Hematopoietic multipotent progenitor cell treated with erythropoietin and hydrocortisone succinate and interleukin-3 and kit ligand, for 8 days (in vitro differentiated cells): ENCODE measurements around the gene CYP26B1.
"Not testable (repeated sequence)": the region's sequence is repeated elsewhere in the genome, so short reads cannot be mapped to it uniquely, and the experiment has no call there.

Experiments used
- DNase-seq: peaks from one replicate; pipeline ENCODE4 v3.0.0-alpha.2; 2015

The CYP26B1 gene

GRCh38 chr2:72104821-72105588 is 42.7 kb downstream of the CYP26B1 start:
- no peak for DNase-seq

- no peak for DNase-seq
Measured at GRCh38 chr2:72103690-72104089, 44.0 kb downstream of the CYP26B1 start.

- DNase-seq = no peak
Measured at GRCh38 chr2:72103161-72103560, 44.5 kb downstream of the CYP26B1 start.

GRCh38 chr2:72098935-72099334 is 48.7 kb downstream of the CYP26B1 start:
- no peak for DNase-seq

GRCh38 chr2:72097276-72097675 is 50.4 kb downstream of the CYP26B1 start:
- DNase-seq = no peak

- no peak for DNase-seq
Measured at GRCh38 chr2:72096181-72096580, 51.5 kb downstream of the CYP26B1 start.

- no peak for DNase-seq
Measured at GRCh38 chr2:72095364-72095763, 52.3 kb downstream of the CYP26B1 start.

- DNase-seq = no peak
Measured at GRCh38 chr2:72094701-72095100, 53.0 kb downstream of the CYP26B1 start.

- no peak for DNase-seq
Measured at GRCh38 chr2:72092111-72092510, 55.6 kb downstream of the CYP26B1 start.

GRCh38 chr2:72090781-72091482 is 56.7 kb downstream of the CYP26B1 start:
- no peak for DNase-seq

GRCh38 chr2:72090271-72090720 is 57.4 kb downstream of the CYP26B1 start:
- no peak for DNase-seq

GRCh38 chr2:72089537-72089936 is 58.1 kb downstream of the CYP26B1 start:
- DNase-seq = no peak

GRCh38 chr2:72089028-72089427 is 58.6 kb downstream of the CYP26B1 start:
- DNase-seq = no peak

GRCh38 chr2:72086871-72087633 is 60.6 kb downstream of the CYP26B1 start:
- DNase-seq = not testable (repeated sequence)

GRCh38 chr2:72085513-72085912 is 62.1 kb downstream of the CYP26B1 start:
- no peak for DNase-seq

- DNase-seq = no peak
Measured at GRCh38 chr2:72085036-72085435, 62.6 kb downstream of the CYP26B1 start.

GRCh38 chr2:72084584-72084976 is 63.1 kb downstream of the CYP26B1 start:
- DNase-seq = no peak

- DNase-seq = no peak
Measured at GRCh38 chr2:72083751-72084583, 63.7 kb downstream of the CYP26B1 start.

- DNase-seq = no peak
Measured at GRCh38 chr2:72082887-72083286, 64.8 kb downstream of the CYP26B1 start.

GRCh38 chr2:72082021-72082601 is 65.6 kb downstream of the CYP26B1 start:
- DNase-seq = no peak

GRCh38 chr2:72081451-72081850 is 66.2 kb downstream of the CYP26B1 start:
- no peak for DNase-seq
